COLO668 (cell line): ENCODE results near the gene TARS2.
A peak's percentile ranks its signal among the peaks of the same experiment; 100 is the strongest.

ENCODE experiments used
- DNase-seq: peaks from one replicate; lab custom pipeline; 2025; ENCODE audit not compliant: unreplicated experiment; lab: John Stamatoyannopoulos, UW

Gene TARS2

GRCh38 chr1:150536836-150537731 lies 49.9 kb downstream of the TARS2 start:
- DNase-seq: no peak

- DNase-seq: no peak
Measured at GRCh38 chr1:150537732-150538684, 50.8 kb downstream of the TARS2 start.

- peak; percentile 85 for DNase-seq
Measured at GRCh38 chr1:150543500-150544143, 56.4 kb downstream of the TARS2 start.

- DNase-seq: peak; percentile 24
Measured at GRCh38 chr1:150544204-150544603, 57.0 kb downstream of the TARS2 start.

- DNase-seq: no peak
Measured at GRCh38 chr1:150545486-150546032, 58.3 kb downstream of the TARS2 start.

GRCh38 chr1:150546294-150546937 lies 59.2 kb downstream of the TARS2 start:
- DNase-seq: no peak

- DNase-seq: no peak
Measured at GRCh38 chr1:150548324-150548631, 61.1 kb downstream of the TARS2 start.

GRCh38 chr1:150548632-150549495 lies 61.6 kb downstream of the TARS2 start, which contains the start of gene ADAMTSL4:
Gene ADAMTSL4, plus strand, starts transcription at chr1:150549408. Its CDS starts 2,881 bp downstream, at chr1:150552289.
- DNase-seq: peak; percentile 79

GRCh38 chr1:150549496-150550221 lies 62.4 kb downstream of the TARS2 start:
- no peak for DNase-seq

GRCh38 chr1:150550222-150551050 lies 63.2 kb downstream of the TARS2 start:
- no peak for DNase-seq

GRCh38 chr1:150551051-150551783 lies 64.0 kb downstream of the TARS2 start:
- peak; percentile 13 for DNase-seq

- no peak for DNase-seq
Measured at GRCh38 chr1:150551784-150552127, 64.5 kb downstream of the TARS2 start.

GRCh38 chr1:150552128-150552910 lies 65.1 kb downstream of the TARS2 start:
- DNase-seq: no peak

GRCh38 chr1:150552911-150553289 lies 65.7 kb downstream of the TARS2 start:
- DNase-seq: no peak

- no peak for DNase-seq
Measured at GRCh38 chr1:150553392-150554085, 66.3 kb downstream of the TARS2 start.

GRCh38 chr1:150554086-150554452 lies 66.8 kb downstream of the TARS2 start:
- no peak for DNase-seq
